ENCODE results near the gene TTC4.

GRCh38 chr1:54745864-54746263 lies 30.2 kb downstream of the TTC4 start:
- TF ChIP-seq CTCF (conservative IDR thresholded peaks at IDR 0.05; ENCODE audit: low read length), result no peak
- TF ChIP-seq EZH2phosphoT487 (IDR thresholded peaks at IDR 0.05; ENCODE audit: borderline replicate concordance, low read depth, low read length), result no peak

Measured in OCI-LY7 (cell line).